Neural cell (in vitro differentiated cells): ENCODE measurements around the gene VEGFD.

Experiments used
- EZH2 ChIP-seq: fragments of 200-600, 300-800 bp; shearing (Covaris generic), sonication (generic); IDR thresholded peaks from 2 replicates; pipeline ENCODE4 v1.6.1; 2014; ENCODE audit warnings: antibody characterized with exemption, low read length, borderline replicate concordance, mild to moderate bottlenecking; ENCODE audit not compliant: insufficient read depth, poor library complexity, severe bottlenecking
- MXI1 ChIP-seq: fragments of 450-650 bp; conservative IDR thresholded peaks from 2 replicates; pipeline ENCODE4 v1.6.1; 2014; ENCODE audit warnings: antibody characterized with exemption, mild to moderate bottlenecking; ENCODE audit not compliant: poor library complexity, severe bottlenecking
- POLR2AphosphoS5 ChIP-seq: IDR thresholded peaks from 2 replicates; pipeline ENCODE4 v1.6.1; 2012
- RAD21 ChIP-seq: fragments of 450-650 bp; conservative IDR thresholded peaks from 2 replicates; pipeline ENCODE4 v1.6.1; 2014; ENCODE audit warnings: antibody characterized with exemption, mild to moderate bottlenecking, moderate library complexity
- TAF1 ChIP-seq: IDR thresholded peaks from 2 replicates; pipeline ENCODE4 v1.6.1; 2012; ENCODE audit warnings: low read depth
- TF ChIP-seq, protein P1 (sequence below): fragments of 450-650 bp; IDR thresholded peaks from 2 replicates; pipeline ENCODE4 v1.5.1; 2014; ENCODE audit warnings: antibody characterized with exemption, mild to moderate bottlenecking, moderate library complexity; ENCODE audit not compliant: poor library complexity, severe bottlenecking

DNA sequence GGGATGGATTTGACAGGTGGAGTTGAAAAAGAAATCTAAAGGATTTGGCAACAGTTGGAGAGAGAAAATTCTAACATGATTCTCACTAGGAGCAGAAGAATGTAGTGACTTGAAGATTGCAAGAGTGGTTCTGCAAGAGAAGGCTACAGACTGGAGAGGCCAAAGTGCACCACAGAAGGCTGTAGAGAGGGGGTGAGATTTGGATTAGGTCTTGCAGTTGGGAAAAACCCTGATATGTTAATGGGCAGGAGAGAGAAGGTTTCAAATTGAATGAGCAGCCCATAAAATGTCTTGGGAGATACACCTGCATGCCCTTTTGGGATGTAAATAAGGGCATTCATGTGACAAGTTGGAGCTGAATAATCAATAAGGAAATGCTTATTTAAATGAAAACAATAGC lies 14.7 kb upstream of the VEGFD start:
- TF ChIP-seq TAF1 (no peak), EZH2 (no peak), POLR2AphosphoS5 (no peak), MXI1 (no peak), RAD21 (no peak)
- TF ChIP-seq, protein P1, sequence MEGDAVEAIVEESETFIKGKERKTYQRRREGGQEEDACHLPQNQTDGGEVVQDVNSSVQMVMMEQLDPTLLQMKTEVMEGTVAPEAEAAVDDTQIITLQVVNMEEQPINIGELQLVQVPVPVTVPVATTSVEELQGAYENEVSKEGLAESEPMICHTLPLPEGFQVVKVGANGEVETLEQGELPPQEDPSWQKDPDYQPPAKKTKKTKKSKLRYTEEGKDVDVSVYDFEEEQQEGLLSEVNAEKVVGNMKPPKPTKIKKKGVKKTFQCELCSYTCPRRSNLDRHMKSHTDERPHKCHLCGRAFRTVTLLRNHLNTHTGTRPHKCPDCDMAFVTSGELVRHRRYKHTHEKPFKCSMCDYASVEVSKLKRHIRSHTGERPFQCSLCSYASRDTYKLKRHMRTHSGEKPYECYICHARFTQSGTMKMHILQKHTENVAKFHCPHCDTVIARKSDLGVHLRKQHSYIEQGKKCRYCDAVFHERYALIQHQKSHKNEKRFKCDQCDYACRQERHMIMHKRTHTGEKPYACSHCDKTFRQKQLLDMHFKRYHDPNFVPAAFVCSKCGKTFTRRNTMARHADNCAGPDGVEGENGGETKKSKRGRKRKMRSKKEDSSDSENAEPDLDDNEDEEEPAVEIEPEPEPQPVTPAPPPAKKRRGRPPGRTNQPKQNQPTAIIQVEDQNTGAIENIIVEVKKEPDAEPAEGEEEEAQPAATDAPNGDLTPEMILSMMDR = no peak
